HG03066 (cell line): ENCODE measurements around the gene CCND1.

Experiments used
- ATAC-seq: cut with Tn5 transposase; IDR thresholded peaks from one replicate; pipeline ENCODE4 v1.9.1; 2021; ENCODE audit warnings: low read depth; ENCODE audit not compliant: unreplicated experiment

CCND1 gene

GRCh38 chr11:69640995-69641581, at the start of gene CCND1:
Gene CCND1 (plus strand): TSS chr11:69641156. CDS start chr11:69641314, 158 bp downstream.
- no peak for ATAC-seq

DNA sequence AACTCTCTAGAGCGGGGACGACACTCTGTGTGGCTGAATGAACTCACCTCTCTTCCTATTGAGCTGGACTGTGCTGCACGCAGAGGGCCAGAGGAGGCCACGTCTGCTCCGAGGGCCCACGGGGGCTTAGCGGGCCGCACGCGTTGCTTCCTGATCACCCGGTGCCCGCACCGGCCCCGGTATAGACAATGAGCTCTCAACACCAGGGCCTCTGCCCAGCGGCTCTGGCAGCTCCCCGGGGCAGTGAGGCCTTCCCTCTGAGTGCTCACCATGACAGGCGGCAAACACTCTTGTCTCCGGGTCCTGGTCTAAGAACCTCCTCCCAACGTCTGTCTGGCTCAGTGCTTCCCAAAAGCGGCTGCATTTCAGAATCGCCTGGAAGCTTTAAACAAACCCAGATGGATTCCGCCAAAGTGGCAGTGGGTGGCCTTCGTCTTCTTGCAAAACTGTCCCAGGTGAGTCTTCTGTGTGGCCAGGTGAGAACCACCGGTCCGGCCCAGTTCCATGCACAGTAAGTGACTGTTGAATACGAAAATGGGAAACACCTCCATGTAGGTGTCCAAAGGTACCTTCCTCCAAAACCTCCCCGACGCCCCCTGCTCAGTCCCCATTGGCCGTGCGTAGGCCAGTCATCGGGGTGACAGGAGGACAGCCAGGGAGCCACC, 47.8 kb upstream of the CCND1 start:
- no peak for ATAC-seq

DNA sequence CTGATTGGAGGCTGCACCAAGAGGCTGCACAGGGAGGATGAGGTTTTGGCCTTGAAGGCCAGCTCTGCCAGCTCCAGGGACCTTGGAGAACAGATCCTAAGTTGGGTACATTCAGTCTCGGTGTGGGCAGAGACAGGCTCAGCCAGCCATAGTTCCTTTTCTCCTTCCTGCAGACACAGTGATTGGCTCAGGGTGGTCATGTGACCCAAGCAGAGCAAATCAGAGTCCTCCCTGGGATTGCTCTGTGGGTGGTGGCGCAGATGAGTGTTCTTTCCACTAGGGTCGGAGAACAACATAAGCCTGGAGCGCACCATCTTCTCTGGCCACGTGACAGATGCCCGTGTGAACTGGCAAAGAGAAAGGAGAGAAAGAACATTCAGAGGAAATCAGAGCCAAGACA, 47.1 kb upstream of the CCND1 start:
- ATAC-seq: no peak

- ATAC-seq: no peak
Observed at GRCh38 chr11:69594481-69594880, 46.5 kb upstream of the CCND1 start.

GRCh38 chr11:69595805-69596665, 44.9 kb upstream of the CCND1 start:
- ATAC-seq: no peak

- no peak for ATAC-seq
Observed at GRCh38 chr11:69598147-69598546, 42.8 kb upstream of the CCND1 start.

- ATAC-seq: no peak
Observed at GRCh38 chr11:69599502-69599901, 41.5 kb upstream of the CCND1 start.

DNA sequence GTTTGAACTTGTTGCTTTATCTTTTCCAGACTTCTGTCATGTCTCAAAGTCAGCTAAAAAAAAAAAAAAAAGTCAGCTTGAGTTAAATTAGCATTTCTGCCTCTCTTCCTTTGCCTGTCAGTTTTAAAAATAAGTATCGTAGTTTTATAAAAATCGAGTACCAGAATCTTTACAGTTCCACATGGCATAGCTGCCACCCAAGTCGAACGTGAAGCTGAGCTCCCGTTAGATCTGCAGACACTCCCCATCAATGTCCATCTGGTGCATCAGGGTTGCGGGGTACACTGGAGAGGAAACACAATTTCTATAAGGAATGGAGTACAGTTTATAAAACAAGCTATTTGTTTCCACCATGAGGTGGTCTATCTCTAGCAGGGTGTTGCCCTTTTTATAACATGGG, 41.0 kb upstream of the CCND1 start:
- ATAC-seq: no peak

GRCh38 chr11:69601011-69601975, 39.7 kb upstream of the CCND1 start:
- no peak for ATAC-seq

DNA sequence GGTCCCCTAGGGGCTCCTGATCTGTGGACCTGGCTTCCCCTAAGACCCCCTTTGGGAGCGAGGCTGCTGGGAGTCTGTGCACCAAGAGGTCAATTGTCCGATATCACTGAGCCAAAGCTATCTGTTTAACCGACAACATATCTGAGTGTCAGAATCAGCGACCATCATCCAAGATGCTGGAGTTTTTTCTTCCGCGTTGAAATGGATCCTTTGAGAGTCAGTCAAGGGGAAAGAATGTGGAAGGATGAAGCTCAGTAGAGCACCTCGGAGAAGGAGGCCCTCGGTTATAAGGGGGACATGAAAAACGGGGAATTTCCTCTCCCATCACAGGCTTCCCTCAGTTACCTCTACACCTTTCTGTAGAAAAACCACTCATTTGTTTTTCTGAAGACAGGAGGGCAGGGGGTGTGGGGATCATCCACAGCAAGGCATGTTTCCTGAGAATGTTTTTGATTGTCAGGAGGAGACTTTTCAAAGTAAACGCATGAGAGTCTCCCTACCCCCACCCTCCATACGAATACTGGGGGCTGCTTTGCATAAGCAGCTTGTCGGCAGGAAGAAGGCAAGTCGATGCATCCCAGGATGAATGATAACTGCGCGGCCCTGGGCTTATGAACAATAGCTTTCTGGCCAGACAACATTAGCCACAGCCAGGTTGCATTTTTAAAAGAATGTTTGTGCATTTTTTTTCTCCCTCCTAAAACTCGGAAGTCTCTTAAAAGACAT, 37.7 kb upstream of the CCND1 start:
- no peak for ATAC-seq

GRCh38 chr11:69604055-69604454, 36.9 kb upstream of the CCND1 start:
- no peak for ATAC-seq

GRCh38 chr11:69605737-69606526, 35.0 kb upstream of the CCND1 start:
- no peak for ATAC-seq

GRCh38 chr11:69609351-69609750, 31.6 kb upstream of the CCND1 start:
- no peak for ATAC-seq

DNA sequence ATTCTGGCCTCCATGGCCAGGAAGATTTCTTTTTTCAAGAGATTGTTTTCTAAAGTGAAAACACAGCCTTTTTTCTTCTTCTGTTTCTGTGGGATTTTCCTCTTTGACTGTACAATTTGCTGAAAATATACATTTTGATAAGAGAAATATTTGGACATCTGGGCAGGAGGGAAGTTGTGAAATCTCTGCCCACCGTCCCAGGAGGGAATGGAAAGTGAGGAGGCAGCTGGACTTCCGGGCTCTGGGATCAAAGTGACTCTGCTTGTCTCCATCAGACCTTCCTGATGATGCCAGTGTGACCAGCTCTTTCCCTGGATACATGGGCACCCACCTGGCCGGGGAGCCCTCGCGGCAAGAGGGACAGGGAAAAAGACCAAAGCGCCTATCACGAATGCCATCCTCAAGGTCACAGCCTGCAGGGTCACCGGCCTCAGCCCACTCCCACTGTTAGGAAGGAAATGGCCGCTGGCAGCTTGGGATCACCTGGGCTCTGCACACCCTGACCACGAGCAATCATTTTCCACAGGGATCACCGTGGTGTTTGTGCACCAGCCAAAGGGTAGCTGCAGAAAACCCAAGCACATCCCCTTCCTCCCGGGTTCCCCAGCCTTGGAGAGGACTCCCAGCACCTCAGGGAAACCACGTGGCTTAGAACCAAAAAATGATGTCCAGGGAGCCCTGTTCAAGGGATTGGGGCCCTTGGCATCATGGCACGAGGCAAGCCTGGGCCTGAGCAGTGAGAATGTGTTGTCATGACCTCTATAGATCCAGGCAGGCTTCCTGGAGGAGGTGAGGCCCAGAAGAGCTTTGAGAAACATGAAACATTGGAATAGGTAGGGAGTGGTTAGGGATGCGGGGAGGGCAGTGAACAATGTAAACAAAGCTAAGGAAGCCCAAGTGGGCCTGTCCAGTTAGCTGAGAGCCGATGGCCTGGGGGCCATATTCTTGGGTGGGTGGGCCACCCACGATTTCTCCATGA, 29.1 kb upstream of the CCND1 start:
- ATAC-seq: no peak

- ATAC-seq: no peak
Observed at GRCh38 chr11:69613594-69613993, 27.4 kb upstream of the CCND1 start.

GRCh38 chr11:69614085-69614484, 26.9 kb upstream of the CCND1 start:
- no peak for ATAC-seq

DNA sequence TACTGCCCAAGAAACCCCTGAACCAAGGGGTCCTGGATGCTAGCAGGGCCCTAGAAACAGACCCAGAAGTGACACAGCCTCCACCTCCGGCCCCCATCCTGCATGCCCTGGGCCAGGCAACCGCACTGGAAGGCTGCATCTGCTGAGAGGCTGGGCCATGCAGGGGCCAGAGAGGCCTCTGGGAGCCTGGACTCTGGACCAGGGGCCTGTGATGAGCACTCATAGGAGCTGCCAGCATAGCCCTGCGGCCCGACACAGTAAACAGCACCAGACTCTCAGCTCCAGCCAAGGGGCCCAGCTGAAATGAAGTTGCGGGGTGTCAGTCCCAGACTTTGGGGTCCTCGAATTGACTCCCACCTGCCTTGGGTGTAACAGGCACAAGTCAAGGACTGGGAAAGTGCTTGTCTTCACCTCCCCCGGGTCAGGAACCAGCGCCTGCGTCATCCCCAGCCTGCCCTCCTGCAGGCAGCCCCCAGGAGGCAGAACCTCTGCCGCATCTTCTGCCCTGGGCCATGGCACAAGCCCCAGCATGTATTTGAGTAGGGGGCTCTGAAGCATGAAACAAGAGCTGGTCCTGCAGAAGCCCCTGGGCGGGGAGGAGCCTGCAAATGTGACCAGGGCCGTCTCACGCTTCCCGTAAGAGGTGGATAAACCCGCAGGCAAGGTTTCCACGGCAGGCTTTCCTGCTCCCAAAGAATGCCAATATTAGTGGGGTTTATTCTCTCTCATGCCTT, 25.2 kb upstream of the CCND1 start:
- ATAC-seq: no peak
